Keratinocyte (primary cell): ENCODE results near the gene GTF2I.
"Not testable (repeated sequence)": the region's sequence is repeated elsewhere in the genome, so short reads cannot be mapped to it uniquely, and the experiment has no call there.

ENCODE experiments used
- EZH2 ChIP-seq: IDR thresholded peaks from one replicate; pipeline ENCODE4 v1.6.1; 2012; ENCODE audit warnings: inconsistent platforms, mild to moderate bottlenecking, low read length, moderate library complexity
- TF ChIP-seq, protein P1 (sequence below), 3 experiments: IDR thresholded peaks in 1 of 3; conservative IDR thresholded peaks in 1 of 3; optimal IDR thresholded peaks in 1 of 3; 2 replicates in 2 of 3; 3 replicates in 1 of 3; pipeline versions ENCODE3 to v1.5.1; 2011; ENCODE audit warnings: low read length in 3 of 3, mild to moderate bottlenecking in 3 of 3, moderate library complexity in 2 of 3, control low read depth in 1 of 3, inconsistent platforms in 1 of 3; ENCODE audit not compliant: insufficient read depth in 2 of 3; ENCODE audit errors: extremely low read depth in 1 of 3

DNA sequence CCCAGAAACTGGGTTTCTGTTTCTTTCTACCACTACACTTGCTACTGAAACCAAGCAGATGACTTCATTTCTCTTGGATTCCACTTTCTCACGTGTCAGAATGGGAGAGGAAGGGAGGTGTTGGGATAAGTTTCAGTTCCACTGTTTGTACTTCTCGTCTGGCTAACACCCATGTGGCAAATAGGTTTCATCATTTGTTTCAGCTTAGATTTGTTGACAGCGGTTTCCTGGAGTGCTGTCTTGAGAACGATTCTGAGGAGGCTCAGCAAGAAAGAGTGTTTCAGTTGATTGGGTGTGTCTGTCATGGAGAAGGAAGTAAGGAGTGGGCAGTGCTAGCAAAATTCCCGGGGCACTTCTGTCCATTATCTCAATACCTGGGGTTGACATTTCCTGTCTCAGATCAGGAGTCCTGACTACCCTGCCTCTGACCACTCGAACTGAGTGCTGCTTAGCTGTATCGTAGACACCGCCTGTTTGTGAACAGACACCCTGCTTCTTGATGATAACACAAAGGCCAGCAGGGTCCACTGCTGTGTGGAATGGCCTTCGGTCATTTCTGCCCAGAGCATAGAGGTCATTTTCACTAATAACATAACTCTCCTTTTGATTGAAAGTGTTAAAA lies 86.5 kb downstream of the GTF2I start:
- TF ChIP-seq, protein P1, sequence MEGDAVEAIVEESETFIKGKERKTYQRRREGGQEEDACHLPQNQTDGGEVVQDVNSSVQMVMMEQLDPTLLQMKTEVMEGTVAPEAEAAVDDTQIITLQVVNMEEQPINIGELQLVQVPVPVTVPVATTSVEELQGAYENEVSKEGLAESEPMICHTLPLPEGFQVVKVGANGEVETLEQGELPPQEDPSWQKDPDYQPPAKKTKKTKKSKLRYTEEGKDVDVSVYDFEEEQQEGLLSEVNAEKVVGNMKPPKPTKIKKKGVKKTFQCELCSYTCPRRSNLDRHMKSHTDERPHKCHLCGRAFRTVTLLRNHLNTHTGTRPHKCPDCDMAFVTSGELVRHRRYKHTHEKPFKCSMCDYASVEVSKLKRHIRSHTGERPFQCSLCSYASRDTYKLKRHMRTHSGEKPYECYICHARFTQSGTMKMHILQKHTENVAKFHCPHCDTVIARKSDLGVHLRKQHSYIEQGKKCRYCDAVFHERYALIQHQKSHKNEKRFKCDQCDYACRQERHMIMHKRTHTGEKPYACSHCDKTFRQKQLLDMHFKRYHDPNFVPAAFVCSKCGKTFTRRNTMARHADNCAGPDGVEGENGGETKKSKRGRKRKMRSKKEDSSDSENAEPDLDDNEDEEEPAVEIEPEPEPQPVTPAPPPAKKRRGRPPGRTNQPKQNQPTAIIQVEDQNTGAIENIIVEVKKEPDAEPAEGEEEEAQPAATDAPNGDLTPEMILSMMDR (optimal IDR thresholded peaks at IDR 0.05 in 1 of 3, IDR thresholded peaks at IDR 0.05 in 1 of 3, conservative IDR thresholded peaks at IDR 0.05 in 1 of 3; ENCODE audit: extremely low read depth in 1 of 3, insufficient read depth in 2 of 3, low read length in 3 of 3): not testable (repeated sequence)
- TF ChIP-seq EZH2: not testable (repeated sequence)
